ENCODE measurements around the gene PYGB. TPM values are rescaled to one million over a fixed set of nuclear protein-coding genes. Genes with fewer than 3 reads are reported as not detected.

PYGB gene
- total RNA-seq, 6 donors from 2014 or later: 59.4 to 128 (median 98.4) TPM

DNA sequence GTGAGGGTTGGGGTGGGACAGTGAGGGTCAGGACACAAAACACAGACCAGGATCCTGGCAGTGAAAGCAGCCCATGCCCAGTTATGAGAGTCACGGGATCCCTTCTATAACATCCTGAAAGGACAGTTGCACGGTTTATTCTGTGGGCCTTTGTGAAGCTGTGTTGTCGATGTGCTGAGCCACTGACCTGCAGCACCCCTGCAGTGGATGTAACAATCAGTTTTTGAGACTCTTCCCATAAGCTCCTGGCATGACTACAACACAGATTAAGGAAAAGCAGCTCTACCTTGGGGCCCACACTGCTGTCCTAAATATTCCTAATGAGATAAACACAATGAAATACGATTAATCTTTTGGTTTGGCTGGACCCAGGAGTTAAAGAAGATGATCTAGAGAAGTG, 3.7 kb downstream of the PYGB start:
- H3K4me1 ChIP-seq: peaks cover 17 to 75% (median 38%) of the 10 kb centered on the region in 4 donors
- H3K27ac ChIP-seq: no peak overlapping the region
- DNase-seq (no peak), ATAC-seq (ENCODE audit: low FRiP score in 2 of 2) (no peak)
- no peaks in the 10 kb centered on the region for H3K36me3 ChIP-seq
- H3K9me3 ChIP-seq: no peaks in the 10 kb centered on the region
- 82 to 88% methylated on average over 4 of the region's 4 CpGs for WGBS, 2 donors
- H3K4me3 ChIP-seq: no peak overlapping the region
- TF ChIP-seq, protein P1, sequence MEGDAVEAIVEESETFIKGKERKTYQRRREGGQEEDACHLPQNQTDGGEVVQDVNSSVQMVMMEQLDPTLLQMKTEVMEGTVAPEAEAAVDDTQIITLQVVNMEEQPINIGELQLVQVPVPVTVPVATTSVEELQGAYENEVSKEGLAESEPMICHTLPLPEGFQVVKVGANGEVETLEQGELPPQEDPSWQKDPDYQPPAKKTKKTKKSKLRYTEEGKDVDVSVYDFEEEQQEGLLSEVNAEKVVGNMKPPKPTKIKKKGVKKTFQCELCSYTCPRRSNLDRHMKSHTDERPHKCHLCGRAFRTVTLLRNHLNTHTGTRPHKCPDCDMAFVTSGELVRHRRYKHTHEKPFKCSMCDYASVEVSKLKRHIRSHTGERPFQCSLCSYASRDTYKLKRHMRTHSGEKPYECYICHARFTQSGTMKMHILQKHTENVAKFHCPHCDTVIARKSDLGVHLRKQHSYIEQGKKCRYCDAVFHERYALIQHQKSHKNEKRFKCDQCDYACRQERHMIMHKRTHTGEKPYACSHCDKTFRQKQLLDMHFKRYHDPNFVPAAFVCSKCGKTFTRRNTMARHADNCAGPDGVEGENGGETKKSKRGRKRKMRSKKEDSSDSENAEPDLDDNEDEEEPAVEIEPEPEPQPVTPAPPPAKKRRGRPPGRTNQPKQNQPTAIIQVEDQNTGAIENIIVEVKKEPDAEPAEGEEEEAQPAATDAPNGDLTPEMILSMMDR (IDR thresholded peaks at IDR 0.05): no peak
- TF ChIP-seq POLR2AphosphoS5 (IDR thresholded peaks at IDR 0.05) (no peak), POLR2A (IDR thresholded peaks at IDR 0.05) (no peak), EP300 (IDR thresholded peaks at IDR 0.05) (no peak)
- no peaks in the 10 kb centered on the region for H3K27me3 ChIP-seq

DNA sequence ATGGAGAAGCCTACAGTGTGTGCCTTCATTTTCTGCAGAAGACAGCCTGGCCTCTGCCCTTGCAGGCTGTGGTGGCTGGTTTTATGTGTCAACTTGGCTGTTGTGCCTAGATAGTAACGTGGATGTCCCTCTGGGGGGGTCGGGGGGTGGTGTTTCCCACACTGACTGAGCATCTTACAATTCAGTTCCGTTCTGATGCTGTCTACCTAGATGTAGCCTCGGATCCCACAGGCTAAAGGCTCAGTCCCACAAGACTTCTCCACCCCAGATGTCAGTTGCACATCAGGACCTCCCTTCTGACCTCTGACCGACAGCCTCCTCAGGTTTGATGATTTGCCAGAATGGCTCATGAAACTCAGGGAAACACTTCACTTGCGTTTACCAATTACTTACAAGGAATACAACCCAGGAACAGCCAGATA, 4.4 kb downstream of the PYGB start:
- no peak for TF ChIP-seq POLR2AphosphoS5 (IDR thresholded peaks at IDR 0.05)
- TF ChIP-seq, protein P1 (IDR thresholded peaks at IDR 0.05): no peak
- no peak for TF ChIP-seq POLR2A (IDR thresholded peaks at IDR 0.05)
- TF ChIP-seq EP300 (IDR thresholded peaks at IDR 0.05): no peak
- H3K4me3 ChIP-seq: no peak overlapping the region
- DNase-seq: no peak
- WGBS, 2 donors: 82 to 95% methylated on average over 6 of the region's 6 CpGs
- H3K27me3 ChIP-seq: no peaks in the 10 kb centered on the region
- peaks cover 12 to 75% (median 35%) of the 10 kb centered on the region in 4 donors for H3K4me1 ChIP-seq
- no peaks in the 10 kb centered on the region for H3K36me3 ChIP-seq
- no peak overlapping the region for H3K27ac ChIP-seq
- H3K9me3 ChIP-seq: no peaks in the 10 kb centered on the region
- ATAC-seq (ENCODE audit: low FRiP score in 2 of 2): no peak

DNA sequence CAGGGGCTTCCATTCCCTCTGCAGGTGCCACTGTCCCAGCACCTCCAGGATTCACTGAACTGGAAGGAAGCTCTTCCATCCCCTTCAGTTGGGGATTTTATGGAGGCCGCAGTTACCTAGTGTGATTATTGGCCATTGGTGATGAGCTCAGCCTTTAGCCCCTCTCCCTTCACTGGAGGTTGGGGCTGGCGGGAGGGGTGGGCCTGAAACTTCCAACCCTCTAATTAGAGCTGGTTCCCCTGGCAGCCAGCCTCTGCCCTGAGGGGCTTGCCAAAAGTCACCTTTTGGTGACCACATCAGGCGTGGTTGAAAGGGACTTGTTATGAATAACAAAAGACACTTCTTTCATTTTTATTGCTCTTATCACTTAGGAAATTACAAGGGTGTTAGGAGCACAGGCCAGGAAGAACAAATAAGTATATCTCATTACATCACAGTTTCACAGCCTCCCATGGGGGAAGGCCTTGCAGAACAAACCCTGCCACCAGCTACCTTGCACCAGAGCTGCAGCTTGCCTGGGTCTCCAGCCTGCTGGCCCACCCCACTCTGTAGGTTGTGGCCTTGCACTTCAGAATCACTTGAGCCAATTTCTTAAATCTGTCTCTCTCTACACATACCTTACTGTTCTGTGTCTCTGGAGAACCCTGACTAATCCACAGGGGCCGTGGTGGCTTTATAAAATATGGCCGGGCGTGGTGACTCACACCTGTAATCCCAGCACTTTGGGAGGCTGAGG, 5.0 kb downstream of the PYGB start:
- Histone ChIP-seq H3K36me3 (no peaks in the 10 kb centered on the region), H3K27ac (no peak overlapping the region), H3K27me3 (no peaks in the 10 kb centered on the region), H3K4me3 (no peak overlapping the region), H3K9me3 (no peaks in the 10 kb centered on the region), H3K4me1 (peaks cover 12 to 72% (median 33%) of the 10 kb centered on the region in 4 donors)
- whole genome bisulfite sequencing, 2 donors: 71 to 81% methylated on average over 5 to 6 of the region's 6 CpGs
- no peak for ATAC-seq (ENCODE audit: low FRiP score in 2 of 2)
- TF ChIP-seq POLR2AphosphoS5 (IDR thresholded peaks at IDR 0.05) (no peak), EP300 (IDR thresholded peaks at IDR 0.05) (no peak), POLR2A (IDR thresholded peaks at IDR 0.05) (no peak)
- TF ChIP-seq, protein P1 (IDR thresholded peaks at IDR 0.05): no peak
- DNase-seq: no peak

DNA sequence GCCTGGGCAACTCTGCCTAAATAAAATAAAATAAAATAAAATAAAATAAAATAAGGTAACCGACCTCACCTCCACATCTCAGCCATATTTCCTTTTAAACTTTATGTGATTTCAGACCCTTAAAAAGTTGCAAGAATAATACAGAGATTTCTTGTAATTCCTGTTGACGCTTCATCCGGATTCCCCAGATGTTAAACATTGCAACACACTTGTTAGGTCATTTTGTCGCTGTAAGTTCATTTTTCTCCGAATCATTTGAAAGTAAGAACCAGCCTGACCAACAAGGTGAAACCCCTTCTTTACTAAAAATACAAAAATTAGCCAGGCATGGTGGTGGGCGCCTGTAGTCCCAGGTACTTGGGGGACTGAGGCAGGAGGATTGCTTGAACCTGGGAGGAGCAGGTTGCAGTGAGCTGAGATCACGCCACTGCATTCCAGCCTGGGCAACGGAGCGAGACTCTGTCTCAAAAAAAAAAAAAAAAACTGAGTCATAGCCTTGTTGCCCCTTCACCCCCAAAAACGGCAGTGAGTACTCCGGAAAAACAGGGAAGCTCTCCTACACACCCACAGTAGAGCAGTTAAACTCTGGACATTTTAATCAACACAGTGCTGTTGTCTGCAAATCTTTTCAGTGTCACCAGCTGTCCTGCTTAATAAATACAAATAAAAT, 5.9 kb downstream of the PYGB start:
- peaks cover 12 to 73% (median 32%) of the 10 kb centered on the region in 4 donors for H3K4me1 ChIP-seq
- no peaks in the 10 kb centered on the region for H3K9me3 ChIP-seq
- no peak for ATAC-seq (ENCODE audit: low FRiP score in 2 of 2)
- WGBS, 2 donors: 75 to 83% methylated on average over 11 of the region's 11 CpGs
- H3K27me3 ChIP-seq: no peaks in the 10 kb centered on the region
- DNase-seq: no peak
- no peak overlapping the region for H3K27ac ChIP-seq
- TF ChIP-seq, protein P1 (IDR thresholded peaks at IDR 0.05): no peak
- no peaks in the 10 kb centered on the region for H3K36me3 ChIP-seq
- H3K4me3 ChIP-seq: no peak overlapping the region
